ENCODE results near the gene CDR2L.

CDR2L gene

DNA sequence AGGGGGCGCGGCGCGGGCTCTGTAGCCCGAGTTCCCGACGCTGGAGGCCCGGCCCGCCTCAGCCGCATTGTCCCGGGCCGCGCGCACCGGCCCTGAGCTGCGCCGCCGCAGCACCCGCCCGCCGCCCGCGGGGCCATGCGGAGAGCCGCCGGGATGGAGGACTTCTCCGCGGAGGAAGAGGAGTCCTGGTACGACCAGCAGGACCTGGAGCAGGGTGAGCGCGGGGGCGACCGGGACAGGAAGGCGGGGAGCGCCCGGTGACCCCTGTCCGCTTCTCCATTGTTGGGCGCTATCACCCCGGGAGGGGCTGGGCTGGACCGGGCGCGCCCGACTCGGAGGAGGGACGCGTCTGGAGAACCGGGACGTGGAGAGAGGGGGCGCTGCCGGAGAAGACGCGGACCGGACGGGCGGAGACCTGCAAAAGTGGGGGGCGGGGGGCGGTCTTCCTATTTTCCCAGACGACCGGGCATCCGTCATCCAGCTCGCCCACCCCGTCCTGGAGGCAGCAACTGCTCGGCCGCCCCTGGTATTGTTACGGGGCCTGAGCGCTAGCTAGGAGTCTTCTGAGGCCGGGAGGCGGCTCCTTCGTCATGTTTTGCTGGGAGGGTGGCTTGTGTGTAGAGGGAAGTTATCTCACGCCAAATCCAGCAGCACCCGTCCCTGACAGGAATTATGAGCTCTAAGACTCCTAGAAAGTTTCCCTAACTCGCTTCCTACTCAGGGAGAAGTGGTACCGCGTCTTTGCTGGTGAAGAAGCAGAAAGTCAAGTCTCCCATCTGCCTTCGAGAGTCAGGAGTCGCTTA is 678 bp downstream of the CDR2L start:
- Histone ChIP-seq H3K4me3 (ENCODE audit: low read depth in 1 of 2, low read length in 2 of 2) (peak overlapping the region; percentile 87 to 92), H3K27ac (ENCODE audit: low read depth, low read length) (peak overlapping the region; percentile 99), H3K36me3 (ENCODE audit: insufficient read depth, low read length) (no peaks in the 10 kb centered on the region), H3K4me1 (ENCODE audit: insufficient read depth, low read length) (peaks cover 25% of the 10 kb centered on the region), H3K9me3 (ENCODE audit: low read length) (no peaks in the 10 kb centered on the region), H3K27me3 (ENCODE audit: control insufficient read depth in 1 of 2, insufficient read depth in 2 of 2, low read length in 2 of 2) (no peaks in the 10 kb centered on the region), H3K9ac (ENCODE audit: low read length) (peak overlapping the region; percentile 99)

DNA sequence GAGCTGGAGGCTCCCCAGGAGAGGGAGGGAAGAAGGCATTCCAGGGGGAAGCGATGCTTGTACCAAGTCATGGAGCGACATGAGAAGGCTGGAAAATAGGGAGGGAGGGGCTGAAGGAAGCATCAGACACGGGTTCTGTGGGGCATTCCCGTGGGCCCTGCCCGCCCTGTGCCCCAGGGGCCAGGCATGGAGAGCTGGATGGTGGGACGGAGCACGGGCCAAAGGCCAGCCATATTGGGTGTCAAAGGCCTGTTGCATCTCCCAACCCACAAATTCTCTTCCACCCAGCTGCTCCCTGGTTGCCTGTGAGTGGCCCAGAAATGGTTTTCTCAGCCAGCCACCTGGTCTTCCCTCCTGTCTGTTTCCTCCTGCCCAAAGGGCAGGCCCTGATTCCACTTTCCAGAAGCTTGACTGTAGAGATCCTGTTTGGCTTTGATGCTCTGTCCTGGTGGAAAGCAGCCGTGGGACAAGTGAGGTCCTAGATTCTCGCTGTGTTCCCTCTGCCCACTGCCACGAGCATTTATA is 3.2 kb downstream of the CDR2L start:
- H3K9ac ChIP-seq (ENCODE audit: low read length), result no peak overlapping the region
- H3K4me1 ChIP-seq (ENCODE audit: insufficient read depth, low read length), result peaks cover 25% of the 10 kb centered on the region
- H3K27me3 ChIP-seq (ENCODE audit: control insufficient read depth in 1 of 2, insufficient read depth in 2 of 2, low read length in 2 of 2), result no peaks in the 10 kb centered on the region
- no peak overlapping the region for H3K4me3 ChIP-seq (ENCODE audit: low read depth in 1 of 2, low read length in 2 of 2)
- no peaks in the 10 kb centered on the region for H3K36me3 ChIP-seq (ENCODE audit: insufficient read depth, low read length)
- H3K27ac ChIP-seq (ENCODE audit: low read depth, low read length), result no peak overlapping the region
- H3K9me3 ChIP-seq (ENCODE audit: low read length), result no peaks in the 10 kb centered on the region

DNA sequence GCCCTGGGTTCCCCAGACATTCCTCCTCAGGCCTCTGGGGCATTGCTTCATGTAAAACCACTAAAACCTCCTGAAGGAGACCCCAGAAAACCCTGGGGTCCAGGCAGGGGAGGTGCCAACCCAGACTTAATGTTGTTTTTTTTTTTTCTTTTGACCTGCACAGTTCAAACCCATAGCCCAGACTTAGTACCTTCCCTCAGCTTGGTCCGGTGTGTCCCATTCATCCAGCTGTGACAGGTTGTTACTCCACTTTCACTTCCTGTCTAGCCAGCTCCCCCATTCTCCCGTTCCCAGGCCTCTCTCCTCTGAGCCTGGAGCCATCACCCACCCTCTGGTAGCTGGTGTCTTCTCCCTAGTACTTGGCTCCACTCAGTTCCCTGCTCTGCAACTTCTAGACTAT is 4.8 kb downstream of the CDR2L start:
- Histone ChIP-seq H3K9me3 (ENCODE audit: low read length) (no peaks in the 10 kb centered on the region), H3K9ac (ENCODE audit: low read length) (no peak overlapping the region), H3K4me1 (ENCODE audit: insufficient read depth, low read length) (peaks cover 20% of the 10 kb centered on the region), H3K27me3 (ENCODE audit: control insufficient read depth in 1 of 2, insufficient read depth in 2 of 2, low read length in 2 of 2) (no peaks in the 10 kb centered on the region), H3K4me3 (ENCODE audit: low read depth in 1 of 2, low read length in 2 of 2) (no peak overlapping the region), H3K36me3 (ENCODE audit: insufficient read depth, low read length) (no peaks in the 10 kb centered on the region), H3K27ac (ENCODE audit: low read depth, low read length) (no peak overlapping the region)

DNA sequence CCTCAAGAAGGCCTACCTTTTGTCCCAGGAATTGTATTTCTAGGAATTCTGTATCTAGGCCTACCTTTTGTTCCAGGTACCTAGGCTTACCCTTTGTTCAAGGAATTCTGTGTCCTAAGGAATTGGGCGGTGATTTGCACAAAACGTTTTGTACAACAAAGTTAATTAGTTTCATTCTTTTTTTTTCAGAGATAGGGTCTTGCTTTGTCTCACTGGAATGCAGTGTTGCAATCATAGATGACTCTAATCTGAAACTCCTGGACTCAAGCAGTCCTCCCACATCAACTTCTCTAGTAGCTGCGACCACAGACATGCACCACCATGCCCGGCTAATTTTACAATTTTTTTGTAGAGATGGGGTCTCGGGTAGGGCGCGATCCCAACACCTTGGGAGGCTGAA is 7.0 kb downstream of the CDR2L start:
- H3K4me1 ChIP-seq (ENCODE audit: insufficient read depth, low read length), result peaks cover 9% of the 10 kb centered on the region
- H3K9me3 ChIP-seq (ENCODE audit: low read length), result no peaks in the 10 kb centered on the region
- no peak overlapping the region for H3K4me3 ChIP-seq (ENCODE audit: low read depth in 1 of 2, low read length in 2 of 2)
- H3K9ac ChIP-seq (ENCODE audit: low read length), result no peak overlapping the region
- H3K27me3 ChIP-seq (ENCODE audit: control insufficient read depth in 1 of 2, insufficient read depth in 2 of 2, low read length in 2 of 2), result no peaks in the 10 kb centered on the region
- peaks cover 2% of the 10 kb centered on the region for H3K36me3 ChIP-seq (ENCODE audit: insufficient read depth, low read length)
- no peak overlapping the region for H3K27ac ChIP-seq (ENCODE audit: low read depth, low read length)

DNA sequence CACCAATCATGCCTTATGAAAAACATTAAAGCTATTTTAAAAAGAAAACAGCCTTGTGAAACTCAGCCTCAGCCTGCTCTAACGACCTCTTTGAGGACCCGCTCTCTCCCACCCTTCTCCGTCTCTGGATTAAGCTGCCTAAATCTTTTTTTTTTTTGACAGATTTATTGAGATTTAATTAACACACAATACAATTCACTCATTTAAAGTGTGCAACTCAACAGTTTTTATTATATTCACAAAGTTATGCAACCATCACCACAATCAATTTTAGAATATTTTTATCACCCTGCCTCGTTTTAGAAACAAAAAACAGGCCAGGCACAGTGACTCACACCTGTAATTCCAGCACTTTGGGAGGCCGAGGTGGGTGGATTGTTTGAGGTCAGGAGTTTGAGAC is 8.4 kb downstream of the CDR2L start:
- Histone ChIP-seq H3K36me3 (ENCODE audit: insufficient read depth, low read length) (peaks cover 6% of the 10 kb centered on the region), H3K9me3 (ENCODE audit: low read length) (no peaks in the 10 kb centered on the region), H3K9ac (ENCODE audit: low read length) (no peak overlapping the region), H3K4me3 (ENCODE audit: low read depth in 1 of 2, low read length in 2 of 2) (no peak overlapping the region), H3K27me3 (ENCODE audit: control insufficient read depth in 1 of 2, insufficient read depth in 2 of 2, low read length in 2 of 2) (no peaks in the 10 kb centered on the region), H3K27ac (ENCODE audit: low read depth, low read length) (no peak overlapping the region), H3K4me1 (ENCODE audit: insufficient read depth, low read length) (no peaks in the 10 kb centered on the region)

DNA sequence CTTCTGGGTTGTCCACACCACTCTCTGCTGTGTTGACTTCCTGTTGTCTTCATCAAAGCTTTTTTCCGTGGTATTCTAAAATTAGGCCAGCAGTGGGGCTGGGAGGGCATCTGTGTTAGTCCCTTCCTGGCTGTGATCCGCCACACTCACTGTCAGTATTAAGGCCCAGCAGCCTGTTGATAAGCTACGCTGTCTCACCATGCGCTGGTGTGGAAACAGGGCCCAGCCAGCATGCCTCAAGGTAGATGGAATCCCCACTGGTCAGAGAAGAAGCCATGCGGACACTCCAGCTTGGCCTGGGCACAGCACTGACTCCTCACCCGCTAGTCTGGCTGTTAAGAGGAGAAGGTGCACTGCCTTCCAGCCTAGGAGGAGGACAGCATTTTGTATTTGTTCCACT is 11.4 kb downstream of the CDR2L start:
- H3K4me3 ChIP-seq (ENCODE audit: low read depth in 1 of 2, low read length in 2 of 2), result no peak overlapping the region
- no peaks in the 10 kb centered on the region for H3K9me3 ChIP-seq (ENCODE audit: low read length)
- H3K9ac ChIP-seq (ENCODE audit: low read length), result no peak overlapping the region
- H3K36me3 ChIP-seq (ENCODE audit: insufficient read depth, low read length), result peaks cover 29% of the 10 kb centered on the region
- no peak overlapping the region for H3K27ac ChIP-seq (ENCODE audit: low read depth, low read length)
- H3K27me3 ChIP-seq (ENCODE audit: control insufficient read depth in 1 of 2, insufficient read depth in 2 of 2, low read length in 2 of 2), result no peaks in the 10 kb centered on the region
- no peaks in the 10 kb centered on the region for H3K4me1 ChIP-seq (ENCODE audit: insufficient read depth, low read length)

DNA sequence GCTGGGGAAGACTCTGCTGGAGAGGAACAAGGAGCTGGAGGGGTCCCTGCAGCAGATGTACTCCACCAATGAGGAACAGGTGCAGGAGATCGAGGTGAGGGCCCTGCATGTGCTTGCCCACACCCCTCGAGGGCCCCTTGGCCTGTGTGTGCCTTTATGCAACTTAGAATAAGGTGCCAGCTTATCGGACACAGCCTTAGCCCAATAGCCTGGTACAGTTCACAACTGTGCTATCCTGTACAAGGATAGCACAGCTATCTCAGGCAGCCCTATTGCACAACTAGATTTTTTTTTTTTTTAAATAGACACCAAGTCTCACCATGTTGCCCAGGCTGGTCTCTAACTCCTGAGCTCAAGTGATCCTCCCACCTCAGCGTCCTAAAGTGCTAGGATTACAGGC is 12.1 kb downstream of the CDR2L start:
- Histone ChIP-seq H3K9me3 (ENCODE audit: low read length) (no peaks in the 10 kb centered on the region), H3K36me3 (ENCODE audit: insufficient read depth, low read length) (peaks cover 29% of the 10 kb centered on the region), H3K9ac (ENCODE audit: low read length) (no peak overlapping the region), H3K27ac (ENCODE audit: low read depth, low read length) (no peak overlapping the region), H3K4me3 (ENCODE audit: low read depth in 1 of 2, low read length in 2 of 2) (no peak overlapping the region), H3K4me1 (ENCODE audit: insufficient read depth, low read length) (no peaks in the 10 kb centered on the region), H3K27me3 (ENCODE audit: control insufficient read depth in 1 of 2, insufficient read depth in 2 of 2, low read length in 2 of 2) (no peaks in the 10 kb centered on the region)

DNA sequence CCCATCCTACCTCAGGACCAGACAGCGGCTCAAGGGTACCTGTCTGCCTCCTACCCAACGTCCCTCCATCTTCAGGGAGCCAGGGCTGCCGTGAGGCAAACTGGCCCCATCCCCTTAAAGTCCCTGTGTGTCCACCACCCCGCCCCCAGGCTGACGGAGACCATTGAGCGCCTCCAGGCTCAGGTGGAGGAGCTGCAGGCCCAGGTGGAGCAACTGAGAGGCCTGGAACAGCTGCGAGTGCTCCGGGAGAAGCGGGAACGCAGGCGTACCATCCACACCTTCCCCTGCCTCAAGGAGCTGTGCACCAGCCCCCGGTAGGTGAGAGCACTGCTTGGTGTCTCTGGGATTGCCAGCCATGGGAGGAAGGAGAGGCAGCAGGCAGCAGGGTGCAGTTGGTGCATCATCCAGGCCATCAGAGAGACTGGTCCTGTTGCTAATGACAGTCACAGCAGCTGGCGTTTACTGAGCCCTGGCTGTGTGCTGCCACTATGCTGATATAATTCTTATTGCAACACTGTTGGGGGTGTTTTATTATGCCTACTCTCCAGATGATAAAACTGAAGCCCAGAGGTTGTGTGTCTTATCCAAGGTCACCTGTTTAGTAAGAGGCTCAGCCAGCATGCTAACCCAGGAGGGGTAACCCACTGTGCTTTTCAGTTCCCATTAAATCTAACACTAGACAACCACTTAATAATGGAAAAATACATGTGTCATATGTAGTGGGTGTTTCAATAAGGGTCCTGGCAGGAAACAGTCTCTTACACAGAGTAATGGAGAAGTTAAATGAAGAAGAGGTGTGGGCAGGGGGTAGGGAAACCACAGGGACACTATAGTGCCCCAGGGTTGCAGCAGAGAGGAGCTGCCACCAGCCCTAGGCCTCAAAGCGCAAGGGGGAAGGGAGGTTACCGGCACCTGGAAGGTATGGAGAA is 14.7 kb downstream of the CDR2L start:
- H3K9ac ChIP-seq (ENCODE audit: low read length), result no peak overlapping the region
- no peaks in the 10 kb centered on the region for H3K27me3 ChIP-seq (ENCODE audit: control insufficient read depth in 1 of 2, insufficient read depth in 2 of 2, low read length in 2 of 2)
- no peak overlapping the region for H3K4me3 ChIP-seq (ENCODE audit: low read depth in 1 of 2, low read length in 2 of 2)
- H3K4me1 ChIP-seq (ENCODE audit: insufficient read depth, low read length), result no peaks in the 10 kb centered on the region
- H3K9me3 ChIP-seq (ENCODE audit: low read length), result no peaks in the 10 kb centered on the region
- peaks cover 29% of the 10 kb centered on the region for H3K36me3 ChIP-seq (ENCODE audit: insufficient read depth, low read length)
- no peak overlapping the region for H3K27ac ChIP-seq (ENCODE audit: low read depth, low read length)

DNA sequence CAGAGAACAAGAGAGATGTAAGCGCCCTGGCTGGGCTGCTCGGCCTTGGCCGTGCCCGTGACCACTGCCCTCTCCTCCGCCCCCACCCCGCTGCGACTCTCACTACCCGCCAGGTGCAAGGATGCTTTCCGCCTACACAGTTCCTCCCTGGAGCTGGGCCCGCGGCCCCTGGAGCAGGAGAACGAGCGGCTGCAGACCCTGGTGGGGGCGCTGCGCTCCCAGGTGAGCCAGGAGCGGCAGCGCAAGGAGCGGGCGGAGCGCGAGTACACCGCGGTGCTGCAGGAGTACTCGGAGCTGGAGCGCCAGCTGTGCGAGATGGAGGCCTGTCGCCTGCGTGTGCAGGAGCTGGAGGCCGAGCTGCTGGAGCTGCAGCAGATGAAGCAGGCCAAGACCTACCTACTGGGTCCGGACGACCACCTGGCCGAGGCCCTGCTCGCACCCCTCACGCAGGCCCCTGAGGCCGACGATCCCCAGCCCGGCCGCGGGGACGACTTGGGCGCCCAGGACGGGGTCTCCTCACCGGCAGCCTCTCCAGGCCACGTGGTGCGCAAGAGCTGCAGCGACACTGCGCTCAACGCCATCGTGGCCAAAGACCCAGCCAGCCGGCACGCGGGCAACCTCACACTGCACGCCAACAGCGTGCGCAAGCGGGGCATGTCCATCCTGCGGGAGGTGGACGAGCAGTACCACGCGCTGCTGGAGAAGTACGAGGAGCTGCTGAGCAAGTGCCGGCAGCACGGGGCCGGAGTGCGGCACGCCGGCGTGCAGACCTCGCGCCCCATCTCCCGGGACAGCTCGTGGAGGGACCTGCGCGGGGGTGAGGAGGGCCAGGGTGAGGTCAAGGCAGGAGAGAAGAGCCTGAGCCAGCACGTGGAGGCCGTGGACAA is 15.9 kb downstream of the CDR2L start:
- Histone ChIP-seq H3K4me3 (ENCODE audit: low read depth in 1 of 2, low read length in 2 of 2) (no peak overlapping the region), H3K36me3 (ENCODE audit: insufficient read depth, low read length) (peaks cover 29% of the 10 kb centered on the region), H3K9ac (ENCODE audit: low read length) (no peak overlapping the region), H3K27me3 (ENCODE audit: control insufficient read depth in 1 of 2, insufficient read depth in 2 of 2, low read length in 2 of 2) (no peaks in the 10 kb centered on the region), H3K9me3 (ENCODE audit: low read length) (no peaks in the 10 kb centered on the region), H3K4me1 (ENCODE audit: insufficient read depth, low read length) (no peaks in the 10 kb centered on the region), H3K27ac (ENCODE audit: low read depth, low read length) (no peak overlapping the region)

DNA sequence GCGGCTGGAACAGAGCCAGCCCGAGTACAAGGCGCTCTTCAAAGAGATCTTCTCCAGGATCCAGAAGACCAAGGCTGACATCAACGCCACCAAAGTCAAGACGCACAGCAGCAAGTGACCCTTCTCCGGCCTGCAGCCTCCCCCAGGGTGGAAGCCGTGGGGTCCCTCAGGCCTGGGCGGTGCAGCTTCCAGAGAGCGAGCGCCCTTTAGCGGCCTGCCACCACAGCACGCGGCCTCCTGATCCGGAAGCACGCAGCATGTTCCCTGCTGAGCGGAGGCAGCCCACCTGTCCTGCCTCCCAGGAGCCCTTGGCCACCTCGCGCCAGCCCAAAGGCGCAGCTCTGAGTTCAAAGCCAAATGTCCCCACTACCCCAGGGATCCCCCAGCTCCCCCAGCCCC is 16.5 kb downstream of the CDR2L start:
- H3K4me1 ChIP-seq (ENCODE audit: insufficient read depth, low read length), result no peaks in the 10 kb centered on the region
- no peaks in the 10 kb centered on the region for H3K27me3 ChIP-seq (ENCODE audit: control insufficient read depth in 1 of 2, insufficient read depth in 2 of 2, low read length in 2 of 2)
- H3K36me3 ChIP-seq (ENCODE audit: insufficient read depth, low read length), result peaks cover 29% of the 10 kb centered on the region
- no peak overlapping the region for H3K27ac ChIP-seq (ENCODE audit: low read depth, low read length)
- H3K4me3 ChIP-seq (ENCODE audit: low read depth in 1 of 2, low read length in 2 of 2), result no peak overlapping the region
- no peak overlapping the region for H3K9ac ChIP-seq (ENCODE audit: low read length)
- no peaks in the 10 kb centered on the region for H3K9me3 ChIP-seq (ENCODE audit: low read length)

DNA sequence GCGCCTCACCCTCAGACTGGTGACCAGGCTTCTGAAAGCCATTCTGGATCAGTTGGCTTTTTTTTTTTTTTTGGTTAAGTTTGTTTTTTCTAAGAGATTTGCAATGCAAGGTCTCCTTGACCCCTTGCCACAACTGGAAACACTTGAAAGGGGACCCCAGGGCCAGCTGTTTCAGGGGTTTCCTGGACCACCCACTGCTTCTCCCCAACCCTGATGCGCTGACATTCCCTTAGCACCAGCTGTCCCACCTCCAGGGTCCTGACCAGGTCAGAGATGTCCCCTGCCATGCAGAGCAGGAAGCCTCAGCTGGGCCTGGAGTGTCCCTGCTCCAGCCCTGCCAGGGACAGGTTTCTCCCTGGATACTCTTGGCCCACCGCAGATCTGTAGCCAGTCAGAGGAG is 16.9 kb downstream of the CDR2L start:
- Histone ChIP-seq H3K4me3 (ENCODE audit: low read depth in 1 of 2, low read length in 2 of 2) (no peak overlapping the region), H3K9me3 (ENCODE audit: low read length) (no peaks in the 10 kb centered on the region), H3K27me3 (ENCODE audit: control insufficient read depth in 1 of 2, insufficient read depth in 2 of 2, low read length in 2 of 2) (no peaks in the 10 kb centered on the region), H3K4me1 (ENCODE audit: insufficient read depth, low read length) (no peaks in the 10 kb centered on the region), H3K36me3 (ENCODE audit: insufficient read depth, low read length) (peaks cover 27% of the 10 kb centered on the region), H3K9ac (ENCODE audit: low read length) (no peak overlapping the region), H3K27ac (ENCODE audit: low read depth, low read length) (no peak overlapping the region)
